B cell (primary cell): Measurements from ENCODE around the gene MALRD1. TPM values are rescaled to one million over a fixed set of nuclear protein-coding genes. Genes with fewer than 3 reads are reported as not detected.
"Not testable (repeated sequence)": the region's sequence is repeated elsewhere in the genome, so short reads cannot be mapped to it uniquely, and the experiment has no call there.

Source experiments
- ATAC-seq: fragments of 200-7000 bp; cut with Tn5 transposase; one replicate; pipeline ENCODE4 v1.10.0; 2021; ENCODE audit warnings: low read depth, mild to moderate bottlenecking, moderate number of reproducible peaks, moderate library complexity
- CTCF ChIA-PET: fragments of 350-600 bp; sonication (Branson Sonifier 250); formaldehyde crosslinking; loops from one replicate; lab custom pipeline; 2021; ENCODE audit warnings: antibody characterized with exemption, inconsistent platforms; lab: Charles Lee
- POLR2A ChIA-PET: fragments of 350-600 bp; sonication (Branson Sonifier 250); formaldehyde crosslinking; loops from one replicate; lab custom pipeline; 2021; ENCODE audit warnings: antibody characterized with exemption; lab: Charles Lee
- DNase-seq: peaks from one replicate; pipeline ENCODE4 v3.0.0; 2013
- H2AFZ ChIP-seq: 2 replicates; pipeline ENCODE4 v1.6.1; 2012; ENCODE audit warnings: mild to moderate bottlenecking, low read depth, low read length; ENCODE audit not compliant: insufficient read depth, poor library complexity, severe bottlenecking
- H3K27ac ChIP-seq, 2 donors: 1 replicate in 1 of 2; 2 replicates in 1 of 2; pipeline ENCODE4 v1.5.1; 2012 to 2013; ENCODE audit warnings: low read length in 2 of 2, mild to moderate bottlenecking in 2 of 2, moderate library complexity in 1 of 2
- H3K27me3 ChIP-seq, 4 experiments: fragments of 200-600 bp in 1 of 4; sonication (generic) in 1 of 4; replicated peaks in 1 of 4; 1 replicate in 2 of 4; 2 replicates in 2 of 4; pipeline versions ENCODE4 v1.6.1 to v1.7.0; 2013 to 2016; ENCODE audit warnings: low read length in 3 of 4, mild to moderate bottlenecking in 2 of 4, mixed read lengths in 1 of 4, moderate library complexity in 1 of 4; ENCODE audit not compliant: insufficient read depth in 4 of 4, control insufficient read depth in 3 of 4; ENCODE audit errors: control extremely low read depth in 1 of 4
- H3K36me3 ChIP-seq, 2 experiments: replicated peaks in 1 of 2; 1 replicate in 1 of 2; 2 replicates in 1 of 2; pipeline versions ENCODE4 v1.6.1 to v1.7.1; 2013; ENCODE audit warnings: low read length in 1 of 2; ENCODE audit not compliant: insufficient read depth in 2 of 2, control insufficient read depth in 1 of 2; ENCODE audit errors: control extremely low read depth in 1 of 2, extremely low read depth in 1 of 2
- H3K4me1 ChIP-seq, 2 donors: fragments of 200-600 bp in 1 of 2; sonication (generic) in 1 of 2; 1 replicate in 1 of 2; 2 replicates in 1 of 2; pipeline versions ENCODE4 v1.5.1 to v1.6.1; 2013 to 2017; ENCODE audit warnings: low read length in 2 of 2; ENCODE audit not compliant: control insufficient read depth in 2 of 2, insufficient read depth in 2 of 2
- H3K4me2 ChIP-seq: replicated peaks from 2 replicates; pipeline ENCODE3; 2012; ENCODE audit warnings: mild to moderate bottlenecking, low read depth, low read length; ENCODE audit not compliant: poor library complexity, severe bottlenecking
- H3K4me3 ChIP-seq, 5 experiments: fragments of 200-600 bp in 1 of 5; sonication (generic) in 1 of 5; 1 replicate in 3 of 5; 2 replicates in 2 of 5; pipeline versions ENCODE4 v1.5.1 to v1.7.0; 2011 to 2016; ENCODE audit warnings: low read length in 4 of 5, mild to moderate bottlenecking in 4 of 5, low read depth in 2 of 5, control low read depth in 1 of 5, moderate library complexity in 1 of 5; ENCODE audit not compliant: insufficient read depth in 1 of 5; ENCODE audit errors: control extremely low read depth in 1 of 5, extremely low read depth in 1 of 5
- H3K79me2 ChIP-seq: fragments of 200-600 bp; sonication (generic); one replicate; pipeline ENCODE4 v1.6.0; 2016; ENCODE audit warnings: low read length; ENCODE audit not compliant: control insufficient read depth, insufficient read depth
- H3K9ac ChIP-seq: fragments of 200-600 bp; sonication (generic); 2 replicates; pipeline ENCODE4 v1.6.1; 2017; ENCODE audit warnings: mild to moderate bottlenecking, low read length, moderate library complexity
- H3K9me3 ChIP-seq, 3 donors: one replicate each; pipeline versions ENCODE4 v1.6.1 to v1.7.1; 2013; ENCODE audit warnings: low read length in 2 of 3; ENCODE audit not compliant: control insufficient read depth in 2 of 3, insufficient read depth in 1 of 3; ENCODE audit errors: control extremely low read depth in 1 of 3
- H4K20me1 ChIP-seq: 2 replicates; pipeline ENCODE4 v1.6.0; 2012; ENCODE audit warnings: mild to moderate bottlenecking, low read length; ENCODE audit not compliant: insufficient read depth, control insufficient read depth, poor library complexity, severe bottlenecking
- H3K27ac Mint-ChIP-seq: one replicate; pipeline ENCODE4 v1.8.0; 2021; ENCODE audit warnings: mixed read lengths
- H3K27me3 Mint-ChIP-seq: one replicate; pipeline ENCODE4 v1.8.0; 2021; ENCODE audit warnings: mixed read lengths
- H3K4me1 Mint-ChIP-seq: one replicate; pipeline ENCODE4 v1.8.0; 2021; ENCODE audit warnings: mixed read lengths
- H3K4me3 Mint-ChIP-seq: one replicate; pipeline ENCODE4 v1.8.0; 2021; ENCODE audit warnings: mixed read lengths
- H3K9me3 Mint-ChIP-seq: one replicate; pipeline ENCODE4 v1.8.0; 2022; ENCODE audit warnings: mixed read lengths; ENCODE audit not compliant: insufficient read depth
- EZH2 ChIP-seq: IDR thresholded peaks from 2 replicates; pipeline ENCODE4 v1.6.1; 2012; ENCODE audit warnings: borderline replicate concordance, low read depth, mild to moderate bottlenecking, moderate library complexity, low read length; ENCODE audit not compliant: insufficient read depth, poor library complexity, severe bottlenecking
- WGBS: methylation state at CpG from one replicate; pipeline ENCODE4 v1.1.5; 2013; ENCODE audit warnings: missing lambda C conversion rate; ENCODE audit not compliant: insufficient coverage; 5-methylcytosine and 5-hydroxymethylcytosine counted together
- intact Hi-C: fragments of 100-400 bp; cut with micrococcal nuclease; formaldehyde crosslinking; loops from one replicate; pipeline ENCODE4 v1.10.0; 2022
- polyA plus RNA-seq: library from polyadenylated mRNA; depleted of rRNA; stranded (reverse); fragments of >200 nt; gene quantifications from 2 replicates; pipeline ENCODE4 v1.2.3, GENCODE V29; 2012
- total RNA-seq, 2 donors: library from RNA; stranded (reverse); fragments of 120-200 nt in 1 of 2; gene quantifications; 1 replicate in 1 of 2; 2 replicates in 1 of 2; pipeline versions ENCODE4 v1.2.3 to v1.2.4, GENCODE V29; 2013 to 2022
- TF ChIP-seq, protein P1 (sequence below): fragments of 200-600 bp; IDR thresholded peaks from one replicate; pipeline ENCODE4 v1.8.0; 2022; ENCODE audit warnings: antibody characterized with exemption, mild to moderate bottlenecking

Gene MALRD1
- total and polyA plus RNA-seq, 2 donors (not counting 1 experiment from before 2014, with no cell fraction given) = not detected

DNA sequence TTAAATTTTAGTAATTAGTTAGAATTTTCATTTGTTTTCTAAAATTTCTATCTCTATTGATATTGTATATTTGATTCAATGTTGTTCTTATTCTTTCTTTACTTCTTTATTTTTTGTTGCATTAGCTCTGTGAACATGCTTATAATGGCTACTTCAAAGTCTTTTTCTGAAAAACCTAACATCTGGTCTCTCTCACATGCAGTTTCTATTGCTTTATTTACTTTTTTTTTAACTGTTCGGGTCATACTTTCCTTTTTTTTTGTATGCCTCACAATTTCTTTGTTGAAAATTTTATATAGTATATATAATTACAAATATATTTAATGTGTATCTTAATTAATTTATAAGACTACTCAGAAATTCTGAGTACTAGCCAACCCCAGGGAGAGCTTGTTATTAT, 715.5 kb downstream of the MALRD1 start:
- H3K27me3 ChIP-seq = no peaks in the 10 kb centered on the region
- no peaks in the 10 kb centered on the region for H3K27me3 Mint-ChIP-seq
- H3K27ac Mint-ChIP-seq = no peak overlapping the region
- no peaks in the 10 kb centered on the region for H4K20me1 ChIP-seq
- H3K9me3 Mint-ChIP-seq = no peaks in the 10 kb centered on the region
- H3K4me3 ChIP-seq = no peak overlapping the region
- H3K36me3 ChIP-seq = no peaks in the 10 kb centered on the region
- ATAC-seq (no peak), DNase-seq (no peak)
- H3K27ac ChIP-seq = no peak overlapping the region
- H2AFZ ChIP-seq = no peak overlapping the region
- WGBS = no CpG with 5 or more reads among the region's 1 CpG
- intact Hi-C loops = no loop called here
- POLR2A ChIA-PET = no interaction called here
- CTCF ChIA-PET = no interaction called here
- no peaks in the 10 kb centered on the region for H3K79me2 ChIP-seq
- H3K9ac ChIP-seq = no peak overlapping the region
- H3K4me3 Mint-ChIP-seq = no peak overlapping the region
- H3K4me1 ChIP-seq = no peaks in the 10 kb centered on the region
- H3K9me3 ChIP-seq = peaks cover 0 to 4% (median 0%) of the 10 kb centered on the region in 3 donors
- H3K4me1 Mint-ChIP-seq = no peaks in the 10 kb centered on the region
- no peak overlapping the region for H3K4me2 ChIP-seq
- TF ChIP-seq, protein P1, sequence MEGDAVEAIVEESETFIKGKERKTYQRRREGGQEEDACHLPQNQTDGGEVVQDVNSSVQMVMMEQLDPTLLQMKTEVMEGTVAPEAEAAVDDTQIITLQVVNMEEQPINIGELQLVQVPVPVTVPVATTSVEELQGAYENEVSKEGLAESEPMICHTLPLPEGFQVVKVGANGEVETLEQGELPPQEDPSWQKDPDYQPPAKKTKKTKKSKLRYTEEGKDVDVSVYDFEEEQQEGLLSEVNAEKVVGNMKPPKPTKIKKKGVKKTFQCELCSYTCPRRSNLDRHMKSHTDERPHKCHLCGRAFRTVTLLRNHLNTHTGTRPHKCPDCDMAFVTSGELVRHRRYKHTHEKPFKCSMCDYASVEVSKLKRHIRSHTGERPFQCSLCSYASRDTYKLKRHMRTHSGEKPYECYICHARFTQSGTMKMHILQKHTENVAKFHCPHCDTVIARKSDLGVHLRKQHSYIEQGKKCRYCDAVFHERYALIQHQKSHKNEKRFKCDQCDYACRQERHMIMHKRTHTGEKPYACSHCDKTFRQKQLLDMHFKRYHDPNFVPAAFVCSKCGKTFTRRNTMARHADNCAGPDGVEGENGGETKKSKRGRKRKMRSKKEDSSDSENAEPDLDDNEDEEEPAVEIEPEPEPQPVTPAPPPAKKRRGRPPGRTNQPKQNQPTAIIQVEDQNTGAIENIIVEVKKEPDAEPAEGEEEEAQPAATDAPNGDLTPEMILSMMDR = no peak
- TF ChIP-seq EZH2 = no peak

DNA sequence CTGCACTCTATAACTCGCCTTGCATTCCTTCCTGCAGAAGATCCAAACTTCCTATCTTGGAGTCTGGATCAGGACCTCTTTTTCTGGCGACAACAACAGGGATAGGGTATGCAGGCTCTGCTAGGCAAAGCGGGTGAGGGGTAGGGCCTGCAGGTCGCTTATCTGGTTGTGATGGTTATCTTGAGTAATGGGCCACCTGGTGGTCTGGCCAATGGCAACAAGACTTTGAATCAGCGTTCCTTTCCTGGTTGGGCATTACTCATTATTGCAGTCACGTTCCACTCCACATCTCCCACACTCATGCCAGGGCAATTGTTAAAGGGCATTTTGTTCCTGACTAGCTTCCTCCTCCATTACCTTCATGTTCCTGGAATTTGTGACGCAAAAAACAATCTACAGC, 719.3 kb downstream of the MALRD1 start:
- WGBS = 93% methylated on average over 5 of the region's 7 CpGs
- Mint-ChIP-seq H3K27me3 (no peaks in the 10 kb centered on the region), H3K27ac (no peak overlapping the region), H3K9me3 (no peaks in the 10 kb centered on the region), H3K4me3 (no peak overlapping the region), H3K4me1 (no peaks in the 10 kb centered on the region)
- Histone ChIP-seq H3K27me3 (no peaks in the 10 kb centered on the region), H3K9ac (no peak overlapping the region), H3K4me1 (no peaks in the 10 kb centered on the region), H3K4me3 (no peak overlapping the region), H4K20me1 (no peaks in the 10 kb centered on the region), H3K4me2 (no peak overlapping the region), H3K9me3 (peaks cover 0 to 4% (median 0%) of the 10 kb centered on the region in 3 donors), H3K36me3 (no peaks in the 10 kb centered on the region), H3K27ac (no peak overlapping the region), H3K79me2 (no peaks in the 10 kb centered on the region), H2AFZ (no peak overlapping the region)
- no peak for TF ChIP-seq EZH2
- TF ChIP-seq, protein P1 = no peak
- POLR2A ChIA-PET = no interaction called here
- no peak for DNase-seq
- CTCF ChIA-PET = no interaction called here
- intact Hi-C loops = no loop called here
- no peak for ATAC-seq

DNA sequence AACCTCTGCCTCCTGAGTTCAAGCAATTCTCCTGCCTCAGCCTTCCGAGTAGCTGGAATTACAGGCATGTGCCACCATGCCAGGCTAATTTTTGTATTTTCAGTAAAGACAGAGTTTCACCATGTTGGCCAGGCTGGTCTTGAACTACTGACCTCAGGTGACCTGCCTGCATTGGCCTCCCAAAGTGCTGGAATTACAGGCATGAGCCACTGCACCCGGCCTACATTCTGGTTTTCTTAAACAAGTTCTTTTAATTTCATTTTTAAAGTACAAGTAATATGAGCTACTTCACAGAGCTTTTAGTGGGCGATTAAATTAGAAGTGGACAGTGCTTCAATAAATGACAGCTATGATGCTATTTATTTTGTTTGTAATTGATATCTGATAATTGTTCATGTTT, 721.2 kb downstream of the MALRD1 start:
- H3K4me2 ChIP-seq, H3K27me3 Mint-ChIP-seq, H3K9me3 ChIP-seq, H3K27me3 ChIP-seq, H3K36me3 ChIP-seq, H2AFZ ChIP-seq, H3K9ac ChIP-seq, POLR2A ChIA-PET, H3K4me1 Mint-ChIP-seq, H3K27ac ChIP-seq, H3K27ac Mint-ChIP-seq, H3K4me1 ChIP-seq, DNase-seq, H3K4me3 Mint-ChIP-seq, H4K20me1 ChIP-seq, intact Hi-C loops, H3K79me2 ChIP-seq, CTCF ChIA-PET, H3K9me3 Mint-ChIP-seq, ATAC-seq, H3K4me3 ChIP-seq: not testable (repeated sequence)
- 86% methylated on average over 1 of the region's 3 CpGs for WGBS
